GM12872 (cell line): ENCODE measurements around the gene MS4A6A.
A peak's percentile ranks its signal among the peaks of the same experiment; 100 is the strongest.

Experiments used
- CTCF ChIP-seq: IDR thresholded peaks from 3 replicates; pipeline ENCODE4 v1.5.1; 2011; ENCODE audit warnings: low read depth, mild to moderate bottlenecking, low read length, moderate library complexity; ENCODE audit not compliant: insufficient read depth

Gene MS4A6A

GRCh38 chr11:60131912-60132311, 51.0 kb downstream of the MS4A6A start:
- TF ChIP-seq CTCF: no peak

GRCh38 chr11:60130496-60130895, 52.4 kb downstream of the MS4A6A start:
- TF ChIP-seq CTCF: peak; percentile 35

GRCh38 chr11:60129853-60130252, 53.0 kb downstream of the MS4A6A start:
- no peak for TF ChIP-seq CTCF

GRCh38 chr11:60128376-60128775, 54.5 kb downstream of the MS4A6A start:
- TF ChIP-seq CTCF: no peak

- no peak for TF ChIP-seq CTCF
These were observed 55.5 kb downstream of the MS4A6A start for GRCh38 chr11:60127311-60127811.

GRCh38 chr11:60125956-60126585, 56.8 kb downstream of the MS4A6A start:
- TF ChIP-seq CTCF: no peak

GRCh38 chr11:60124802-60125432, 58.0 kb downstream of the MS4A6A start:
- TF ChIP-seq CTCF: no peak
